ENCODE results near the gene SP110.

DNA sequence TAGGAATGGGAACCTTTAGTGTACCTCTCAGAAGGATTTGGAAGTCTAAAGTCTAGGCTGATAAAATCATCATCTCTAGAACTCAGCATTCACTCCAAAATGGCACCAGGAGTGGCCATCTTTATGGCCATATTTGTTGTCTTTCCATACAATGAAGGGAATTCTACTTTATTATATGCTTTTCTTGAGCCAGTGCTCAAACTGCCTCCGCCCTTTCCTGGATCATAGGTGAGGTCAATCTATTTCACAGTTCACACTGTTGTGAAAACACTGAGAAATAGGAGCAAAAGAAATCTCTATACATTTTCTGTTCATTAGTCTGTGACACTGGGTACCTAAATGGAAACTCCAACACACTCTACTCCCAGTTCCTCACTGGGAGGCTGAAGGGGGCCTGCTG is 55.6 kb downstream of the SP110 start:
- TF ChIP-seq CTCF (IDR thresholded peaks at IDR 0.05) (no peak), POLR2A (IDR thresholded peaks at IDR 0.05) (no peak)
